Stimulated activated CD8-positive, alpha-beta memory T cell treated with anti-CD3 and anti-CD28 coated beads, Interleukin-12 subunit alpha, Interleukin-12 subunit beta, amount 100 ng/mL, for 24 hours (primary cell): ENCODE data around the gene TP53TG5.

Source experiments
- DNase-seq: peaks from one replicate; pipeline ENCODE4 v3.0.0-alpha.2; 2020; ENCODE audit errors: extremely low read depth

Gene TP53TG5

GRCh38 chr20:45378191-45378590 lies at the start of gene TP53TG5:
Gene TP53TG5 (minus strand): TSS chr20:45378325. CDS start chr20:45378236, 89 bp downstream.
- DNase-seq = no peak

GRCh38 chr20:45427236-45428149 lies 49.4 kb upstream of the TP53TG5 start:
- no peak for DNase-seq

GRCh38 chr20:45426320-45427016 lies 48.3 kb upstream of the TP53TG5 start:
- DNase-seq = no peak

- DNase-seq = no peak
Observed at GRCh38 chr20:45425561-45425960, 47.4 kb upstream of the TP53TG5 start.

- DNase-seq = no peak
Observed at GRCh38 chr20:45423700-45424099, 45.6 kb upstream of the TP53TG5 start.

- no peak for DNase-seq
Observed at GRCh38 chr20:45420125-45420524, 42.0 kb upstream of the TP53TG5 start.

- DNase-seq = no peak
Observed at GRCh38 chr20:45419188-45420091, 41.3 kb upstream of the TP53TG5 start.

- no peak for DNase-seq
Observed at GRCh38 chr20:45416917-45417316, 38.8 kb upstream of the TP53TG5 start.

GRCh38 chr20:45415822-45416637 lies 37.9 kb upstream of the TP53TG5 start, which contains the start of gene PIGT:
Gene PIGT (plus strand): TSS chr20:45416141. CDS start chr20:45416157, 16 bp downstream.
- peak; percentile 74 for DNase-seq

GRCh38 chr20:45413479-45413878 lies 35.4 kb upstream of the TP53TG5 start:
- no peak for DNase-seq

GRCh38 chr20:45412653-45413052 lies 34.5 kb upstream of the TP53TG5 start:
- DNase-seq = no peak

- DNase-seq = no peak
Observed at GRCh38 chr20:45410887-45411286, 32.8 kb upstream of the TP53TG5 start.

- DNase-seq = no peak
Observed at GRCh38 chr20:45409521-45410272, 31.6 kb upstream of the TP53TG5 start.

GRCh38 chr20:45408646-45409213 lies 30.6 kb upstream of the TP53TG5 start:
- no peak for DNase-seq

GRCh38 chr20:45407783-45408645 lies 29.9 kb upstream of the TP53TG5 start, which contains the start of gene DBNDD2:
Gene DBNDD2 (plus strand): TSS chr20:45408289. CDS start chr20:45408468, 179 bp downstream.
- no peak for DNase-seq

- DNase-seq = no peak
Observed at GRCh38 chr20:45407067-45407745, 29.1 kb upstream of the TP53TG5 start.

GRCh38 chr20:45406260-45407066 lies 28.3 kb upstream of the TP53TG5 start:
- DNase-seq = no peak
